OCI-LY7 (cell line): ENCODE results near the gene THBS4.

Experiments
- CTCF ChIP-seq: fragments of 200-600 bp; sonication (generic); conservative IDR thresholded peaks from 2 replicates; pipeline ENCODE4 v1.5.1; 2014; ENCODE audit warnings: mild to moderate bottlenecking, antibody characterized with exemption, low read length, moderate library complexity, mixed read lengths
- EZH2phosphoT487 ChIP-seq: fragments of 200-600 bp; sonication (generic); IDR thresholded peaks from 2 replicates; pipeline ENCODE4 v1.6.1; 2018; ENCODE audit warnings: low read depth, borderline replicate concordance, mild to moderate bottlenecking, mixed run types, antibody characterized with exemption, low read length, moderate library complexity, mixed read lengths

DNA sequence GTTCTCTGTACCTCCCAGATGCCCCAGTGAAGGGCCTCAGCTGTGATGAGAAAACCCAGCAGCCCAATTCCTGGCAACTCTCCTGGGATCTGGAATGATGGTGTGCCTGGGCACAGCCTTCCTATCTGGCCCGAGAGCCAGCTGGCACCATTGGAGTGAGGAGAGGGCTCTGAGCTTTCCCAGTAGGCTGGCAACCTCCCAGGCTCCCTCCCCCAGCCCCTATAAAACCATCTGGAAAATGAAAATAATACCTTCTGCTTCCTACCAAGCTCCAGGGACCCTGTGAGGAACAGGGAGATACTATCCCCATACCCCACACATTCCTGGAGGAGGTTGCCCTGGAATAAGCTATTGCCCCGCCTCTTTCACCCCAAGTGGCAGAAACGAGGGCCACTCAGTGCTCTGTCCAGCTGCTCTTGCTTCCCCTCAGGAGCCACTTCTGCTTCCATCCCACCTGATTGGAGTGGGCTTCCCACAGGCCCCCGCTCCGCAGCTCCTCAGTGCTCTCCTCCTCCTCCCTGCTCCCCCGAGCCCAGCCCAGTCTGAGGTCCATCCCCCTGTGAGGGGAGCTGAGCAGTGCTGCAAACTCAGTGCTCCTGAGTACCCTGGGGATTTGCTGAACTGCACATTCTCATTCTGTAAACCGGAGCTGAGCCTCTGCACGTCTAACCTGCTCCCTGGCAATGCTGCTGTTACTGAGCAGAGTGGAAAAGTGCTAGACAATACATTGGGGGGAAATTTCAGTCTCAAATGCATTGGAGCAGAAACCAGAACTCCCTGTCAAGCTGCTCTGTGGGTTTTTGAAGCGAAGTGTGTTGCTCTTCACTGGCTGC, 74.7 kb downstream of the THBS4 start:
- no peak for TF ChIP-seq EZH2phosphoT487
- TF ChIP-seq CTCF = no peak
